Karpas-422 (cell line): ENCODE measurements around the gene MZT2B. TPM values are rescaled to one million over a fixed set of nuclear protein-coding genes. Genes with fewer than 3 reads are reported as not detected.
"Not testable (repeated sequence)": the region's sequence is repeated elsewhere in the genome, so short reads cannot be mapped to it uniquely, and the experiment has no call there.

Experiments
- DNase-seq: peaks from one replicate; pipeline ENCODE4 v3.0.0-alpha.2; 2015
- H2AFZ ChIP-seq: fragments of 200-600 bp; sonication (generic); 2 replicates; pipeline ENCODE4 v1.6.1; 2014; ENCODE audit warnings: antibody characterized with exemption, low read length, mixed read lengths
- H3K27ac ChIP-seq: fragments of 200-600 bp; sonication (generic); 2 replicates; pipeline ENCODE4 v1.5.1; 2014; ENCODE audit warnings: mild to moderate bottlenecking, low read length, moderate library complexity
- H3K27me3 ChIP-seq: fragments of 200-600 bp; sonication (generic); 2 replicates; pipeline ENCODE4 v1.6.1; 2014; ENCODE audit warnings: low read length, mixed read lengths
- H3K36me3 ChIP-seq: fragments of 200-600 bp; sonication (generic); 2 replicates; pipeline ENCODE4 v1.6.1; 2014; ENCODE audit warnings: low read length, mixed read lengths; ENCODE audit not compliant: insufficient read depth
- H3K4me1 ChIP-seq: fragments of 200-600 bp; sonication (generic); 2 replicates; pipeline ENCODE4 v1.6.1; 2014; ENCODE audit warnings: mild to moderate bottlenecking, low read length, mixed read lengths
- H3K4me2 ChIP-seq: fragments of 200-600 bp; sonication (generic); 2 replicates; pipeline ENCODE4 v1.6.1; 2014; ENCODE audit warnings: low read length, low read depth, mild to moderate bottlenecking; ENCODE audit not compliant: poor library complexity, severe bottlenecking
- H3K4me3 ChIP-seq: fragments of 200-600 bp; sonication (generic); 2 replicates; pipeline ENCODE4 v1.5.1; 2014; ENCODE audit warnings: mild to moderate bottlenecking, antibody characterized with exemption, low read length, mixed read lengths
- H3K79me2 ChIP-seq: fragments of 200-600 bp; sonication (generic); 2 replicates; pipeline ENCODE4 v1.6.1; 2014; ENCODE audit warnings: mild to moderate bottlenecking, low read length, mixed read lengths
- H3K9ac ChIP-seq: fragments of 200-600 bp; sonication (generic); 2 replicates; pipeline ENCODE4 v1.6.0; 2014; ENCODE audit warnings: low read length
- H3K9me2 ChIP-seq: fragments of 200-600 bp; sonication (generic), shearing (Covaris generic); replicated peaks from 2 replicates; pipeline ENCODE4 v1.6.0; 2014; ENCODE audit warnings: mild to moderate bottlenecking, low read length, moderate library complexity; ENCODE audit not compliant: insufficient read depth
- H3K9me3 ChIP-seq: fragments of 300-700, 200-600 bp; sonication (generic); 2 replicates; pipeline ENCODE4 v1.6.1; 2014; ENCODE audit warnings: low read length, mixed read lengths
- H4K20me1 ChIP-seq: fragments of 200-600 bp; sonication (generic); 2 replicates; pipeline ENCODE4 v1.6.1; 2014; ENCODE audit warnings: mild to moderate bottlenecking, antibody characterized with exemption, low read length, low read depth; ENCODE audit not compliant: insufficient read depth
- total RNA-seq: library from RNA; depleted of rRNA; stranded (reverse); fragments of >200 nt; shearing (Covaris generic); gene quantifications from 2 replicates; pipeline ENCODE4 v1.2.3, GENCODE V29; 2014; ENCODE audit warnings: low replicate concordance

The MZT2B gene
- total RNA-seq, 1 experiment from 2014 or later: 190 TPM

DNA sequence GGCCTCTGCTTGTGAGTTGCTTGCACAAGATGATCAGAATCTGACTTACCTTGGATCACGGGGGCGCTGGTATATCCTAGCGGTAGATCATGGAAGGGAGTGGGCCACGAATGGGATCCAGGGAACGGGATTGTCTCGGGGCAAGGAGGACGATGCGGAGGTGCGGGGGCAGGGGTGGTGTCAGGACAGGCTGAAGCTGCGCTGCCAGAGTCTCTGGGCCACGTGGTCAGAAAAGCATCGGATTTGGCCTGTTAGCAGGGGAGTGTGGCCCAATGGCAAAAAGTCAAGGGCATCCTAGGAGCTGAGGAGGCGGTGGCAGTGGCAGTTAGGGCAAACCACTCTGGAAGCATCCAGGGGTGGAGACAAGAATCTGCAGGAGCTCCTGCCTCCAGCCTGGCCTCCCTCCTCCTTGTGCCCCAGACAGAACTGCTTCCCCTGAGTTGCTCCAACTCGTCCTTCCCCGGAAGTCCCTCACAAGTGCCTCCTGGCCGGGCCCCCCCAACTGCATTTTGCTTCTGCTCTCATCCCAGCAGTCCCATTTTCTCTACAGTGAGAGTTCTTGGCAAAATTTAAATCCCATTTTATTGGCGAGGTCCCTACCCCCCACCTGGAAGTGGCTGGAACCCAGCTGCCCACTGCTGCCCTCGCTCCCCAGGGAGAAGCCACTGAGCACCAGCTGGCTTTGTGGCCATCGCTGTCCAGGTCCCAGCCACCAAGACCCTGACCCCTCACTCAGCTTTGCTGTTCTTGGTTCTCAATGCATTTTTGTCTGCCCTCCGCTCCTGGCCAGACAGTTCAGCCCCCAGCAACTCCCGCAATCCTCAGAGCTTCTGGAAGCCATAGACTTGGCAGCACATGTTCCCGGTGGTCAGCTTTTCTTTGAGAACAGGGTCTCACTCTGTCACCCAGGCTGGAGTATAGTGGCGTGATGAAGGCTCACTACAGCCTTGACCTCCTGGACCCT is 31.6 kb upstream of the MZT2B start:
- Histone ChIP-seq H3K9ac (no peak overlapping the region), H3K27me3 (no peaks in the 10 kb centered on the region), H3K9me3 (no peaks in the 10 kb centered on the region), H3K9me2 (no peaks in the 10 kb centered on the region), H3K36me3 (no peaks in the 10 kb centered on the region), H3K79me2 (no peaks in the 10 kb centered on the region), H4K20me1 (no peaks in the 10 kb centered on the region), H3K4me3 (no peak overlapping the region), H3K4me1 (peaks cover 17% of the 10 kb centered on the region), H2AFZ (no peak overlapping the region), H3K4me2 (no peak overlapping the region), H3K27ac (no peak overlapping the region)
- no peak for DNase-seq

DNA sequence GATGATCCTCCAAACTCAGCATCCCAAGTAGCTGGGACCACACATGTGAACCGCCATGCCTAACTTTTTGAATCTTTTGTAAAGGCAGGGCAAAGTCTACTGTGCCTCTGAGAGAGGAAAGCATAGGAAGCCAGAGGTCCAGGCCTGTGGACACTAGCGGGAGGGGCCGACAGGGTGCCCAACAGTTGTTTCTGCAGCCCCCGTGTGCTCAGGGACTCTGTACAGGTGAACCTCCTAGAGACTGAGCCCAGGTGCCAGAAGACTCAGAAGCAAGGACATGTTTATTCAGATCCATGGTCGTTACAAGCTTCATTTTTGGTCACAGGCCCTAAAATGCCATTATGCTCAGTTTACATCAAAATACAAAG is 30.9 kb upstream of the MZT2B start:
- H3K79me2 ChIP-seq, H3K9me2 ChIP-seq, H3K9ac ChIP-seq, H2AFZ ChIP-seq, H4K20me1 ChIP-seq, H3K27ac ChIP-seq, H3K9me3 ChIP-seq, H3K4me2 ChIP-seq, H3K27me3 ChIP-seq, H3K4me3 ChIP-seq, H3K36me3 ChIP-seq, DNase-seq: not testable (repeated sequence)
- H3K4me1 ChIP-seq: peaks cover 17% of the 10 kb centered on the region

GRCh38 chr2:130152136-130152815 is 29.8 kb upstream of the MZT2B start:
- H3K27ac ChIP-seq, H3K79me2 ChIP-seq, H3K9me3 ChIP-seq, H3K27me3 ChIP-seq, H2AFZ ChIP-seq, H3K4me2 ChIP-seq, H4K20me1 ChIP-seq, H3K4me3 ChIP-seq, DNase-seq, H3K9ac ChIP-seq, H3K36me3 ChIP-seq, H3K9me2 ChIP-seq: not testable (repeated sequence)
- H3K4me1 ChIP-seq: peaks cover 27% of the 10 kb centered on the region

GRCh38 chr2:130152816-130153595 is 29.1 kb upstream of the MZT2B start:
- Histone ChIP-seq H3K9me3 (no peaks in the 10 kb centered on the region), H3K4me2 (no peak overlapping the region), H3K9me2 (no peaks in the 10 kb centered on the region), H3K79me2 (no peaks in the 10 kb centered on the region), H3K4me3 (no peak overlapping the region), H4K20me1 (no peaks in the 10 kb centered on the region), H3K27ac (no peak overlapping the region), H2AFZ (no peak overlapping the region), H3K36me3 (no peaks in the 10 kb centered on the region), H3K9ac (no peak overlapping the region), H3K4me1 (peaks cover 31% of the 10 kb centered on the region), H3K27me3 (no peaks in the 10 kb centered on the region)
- DNase-seq: no peak

DNA sequence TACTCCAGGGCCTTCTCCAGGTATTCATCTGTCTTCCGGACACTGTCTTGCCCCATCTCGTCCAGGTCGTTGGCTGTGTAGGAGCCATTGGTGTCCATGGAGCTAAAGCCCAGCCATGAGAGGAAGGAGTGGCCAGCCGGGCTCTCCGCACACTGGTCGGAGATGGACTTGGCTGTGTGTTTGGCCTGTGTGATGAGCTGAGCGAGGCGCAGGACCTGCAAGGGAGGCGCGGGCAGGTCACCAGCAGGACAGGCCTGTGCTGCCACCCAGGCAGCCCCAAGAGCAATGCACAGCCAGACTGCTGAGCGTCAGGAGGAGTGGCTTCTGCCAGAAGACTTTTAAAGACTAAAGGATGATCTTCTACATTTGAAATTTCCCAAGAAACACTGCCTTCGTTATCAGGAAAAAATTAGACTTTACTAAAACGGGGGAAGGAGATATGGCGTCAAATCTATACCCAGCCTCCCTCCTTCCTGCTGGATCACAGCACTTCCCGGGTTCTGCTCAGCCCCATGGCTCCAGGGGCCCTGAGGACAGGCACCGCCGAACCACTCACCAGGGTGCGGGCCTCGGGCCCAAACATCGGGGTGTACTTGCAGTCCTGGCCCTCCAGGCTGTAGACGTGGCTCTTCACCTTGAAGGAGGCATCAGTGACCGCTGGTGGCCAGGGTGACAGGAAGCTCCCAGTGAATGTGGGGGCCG is 28.2 kb upstream of the MZT2B start:
- H2AFZ ChIP-seq, H3K27ac ChIP-seq, H3K36me3 ChIP-seq, H3K4me2 ChIP-seq, H3K9ac ChIP-seq, H3K79me2 ChIP-seq, H4K20me1 ChIP-seq, H3K4me3 ChIP-seq, H3K27me3 ChIP-seq, H3K9me2 ChIP-seq, DNase-seq, H3K9me3 ChIP-seq: not testable (repeated sequence)
- peaks cover 32% of the 10 kb centered on the region for H3K4me1 ChIP-seq

GRCh38 chr2:130154423-130154770 is 27.7 kb upstream of the MZT2B start:
- not testable (repeated sequence) for H3K27me3 ChIP-seq, H3K4me2 ChIP-seq, H2AFZ ChIP-seq, DNase-seq, H3K9ac ChIP-seq, H3K36me3 ChIP-seq, H3K9me2 ChIP-seq, H3K4me3 ChIP-seq, H3K27ac ChIP-seq, H3K9me3 ChIP-seq, H4K20me1 ChIP-seq, H3K79me2 ChIP-seq
- H3K4me1 ChIP-seq: peaks cover 29% of the 10 kb centered on the region

GRCh38 chr2:130154773-130155765 is 27.0 kb upstream of the MZT2B start:
- H3K9me3 ChIP-seq: no peaks in the 10 kb centered on the region
- no peak overlapping the region for H3K4me3 ChIP-seq
- no peak overlapping the region for H3K27ac ChIP-seq
- no peaks in the 10 kb centered on the region for H3K79me2 ChIP-seq
- peaks cover 29% of the 10 kb centered on the region for H3K4me1 ChIP-seq
- no peak overlapping the region for H3K9ac ChIP-seq
- no peaks in the 10 kb centered on the region for H4K20me1 ChIP-seq
- no peak for DNase-seq
- no peak overlapping the region for H2AFZ ChIP-seq
- H3K27me3 ChIP-seq: no peaks in the 10 kb centered on the region
- no peaks in the 10 kb centered on the region for H3K9me2 ChIP-seq
- no peaks in the 10 kb centered on the region for H3K36me3 ChIP-seq
- no peak overlapping the region for H3K4me2 ChIP-seq
